GM18511 (cell line): ENCODE data around the gene CLSTN1.
"Not testable (repeated sequence)": the region's sequence is repeated elsewhere in the genome, so short reads cannot be mapped to it uniquely, and the experiment has no call there.

Source experiments
- ATAC-seq: cut with Tn5 transposase; IDR thresholded peaks from one replicate; pipeline ENCODE4 v1.9.1; 2021; ENCODE audit warnings: mild to moderate bottlenecking, moderate library complexity; ENCODE audit not compliant: unreplicated experiment

The CLSTN1 gene

GRCh38 chr1:9801909-9802308 is 21.9 kb downstream of the CLSTN1 start:
- ATAC-seq = no peak

- no peak for ATAC-seq
Measured at GRCh38 chr1:9798236-9799130, 25.3 kb downstream of the CLSTN1 start.

GRCh38 chr1:9797049-9797448 is 26.7 kb downstream of the CLSTN1 start:
- ATAC-seq = no peak

- ATAC-seq = no peak
Measured at GRCh38 chr1:9794081-9794480, 29.7 kb downstream of the CLSTN1 start.

- ATAC-seq = no peak
Measured at GRCh38 chr1:9793291-9793690, 30.5 kb downstream of the CLSTN1 start.

GRCh38 chr1:9792156-9793042 is 31.4 kb downstream of the CLSTN1 start:
- no peak for ATAC-seq

GRCh38 chr1:9789700-9790099 is 34.1 kb downstream of the CLSTN1 start:
- ATAC-seq = not testable (repeated sequence)

GRCh38 chr1:9787702-9788101 is 36.1 kb downstream of the CLSTN1 start:
- ATAC-seq = peak; percentile 73

- ATAC-seq = no peak
Measured at GRCh38 chr1:9785406-9785805, 38.4 kb downstream of the CLSTN1 start.

- no peak for ATAC-seq
Measured at GRCh38 chr1:9784508-9785133, 39.1 kb downstream of the CLSTN1 start.

GRCh38 chr1:9782897-9783296 is 40.9 kb downstream of the CLSTN1 start:
- no peak for ATAC-seq

- no peak for ATAC-seq
Measured at GRCh38 chr1:9782116-9782751, 41.5 kb downstream of the CLSTN1 start.

- ATAC-seq = no peak
Measured at GRCh38 chr1:9780554-9781110, 43.1 kb downstream of the CLSTN1 start.

GRCh38 chr1:9778905-9779304 is 44.9 kb downstream of the CLSTN1 start:
- no peak for ATAC-seq

- ATAC-seq = no peak
Measured at GRCh38 chr1:9776685-9777084, 47.1 kb downstream of the CLSTN1 start.

- no peak for ATAC-seq
Measured at GRCh38 chr1:9774712-9775679, 48.8 kb downstream of the CLSTN1 start.

- no peak for ATAC-seq
Measured at GRCh38 chr1:9770298-9770697, 53.5 kb downstream of the CLSTN1 start.

GRCh38 chr1:9768983-9769382 is 54.8 kb downstream of the CLSTN1 start:
- ATAC-seq = no peak

GRCh38 chr1:9767964-9768668 is 55.6 kb downstream of the CLSTN1 start:
- ATAC-seq = no peak
